Transverse colon (tissue), 4 donors: Measurements from ENCODE around the gene CDH15. TPM values are rescaled to one million over a fixed set of nuclear protein-coding genes. Genes with fewer than 3 reads are reported as not detected.

Experiments used
- DNase-seq: peaks from one replicate; pipeline ENCODE4 v3.0.0-alpha.2; 2019
- H3K27ac ChIP-seq, 4 donors: fragments of 200-600 bp; sonication (generic); 2 replicates each; pipeline ENCODE4 v1.5.1; 2016 to 2018; ENCODE audit warnings: inconsistent platforms in 4 of 4
- H3K27me3 ChIP-seq: fragments of 200-600 bp; sonication (generic); 2 replicates; pipeline ENCODE4 v1.5.1; 2017; ENCODE audit warnings: inconsistent platforms
- H3K36me3 ChIP-seq, 4 donors: fragments of 200-600 bp; sonication (generic); 2 replicates each; pipeline ENCODE4 v1.5.1; 2017 to 2019; ENCODE audit warnings: inconsistent platforms in 4 of 4
- H3K4me1 ChIP-seq, 4 donors: fragments of 200-600 bp; sonication (generic); 2 replicates each; pipeline ENCODE4 v1.5.1; 2017 to 2020; ENCODE audit warnings: inconsistent platforms in 4 of 4
- H3K4me3 ChIP-seq, 4 donors: fragments of 200-600 bp; sonication (generic); 1 replicate in 1 of 4; 2 replicates in 3 of 4; pipeline versions ENCODE4 v1.5.1 to v1.6.1; 2017 to 2019; ENCODE audit warnings: inconsistent platforms in 4 of 4
- H3K9me3 ChIP-seq, 2 donors: fragments of 200-600 bp; sonication (generic); 2 replicates each; pipeline ENCODE4 v1.5.1; 2017 to 2019; ENCODE audit warnings: inconsistent platforms in 2 of 2
- CTCF ChIP-seq, 5 experiments: fragments of 200-600 bp in 3 of 5; fragments of 450-650 bp in 2 of 5; sonication (generic) in 3 of 5; IDR thresholded peaks; 1 replicate in 2 of 5; 2 replicates in 3 of 5; pipeline ENCODE4 v1.5.1; 2016 to 2017; ENCODE audit warnings: antibody characterized with exemption in 5 of 5, inconsistent platforms in 3 of 5, mild to moderate bottlenecking in 2 of 5, moderate library complexity in 1 of 5
- EP300 ChIP-seq: sonication (generic); formaldehyde crosslinking; IDR thresholded peaks from one replicate; pipeline ENCODE4 v1.6.1; 2017; ENCODE audit warnings: antibody characterized with exemption, low read depth
- POLR2A ChIP-seq: fragments of 450-650 bp; IDR thresholded peaks from one replicate; pipeline ENCODE4 v1.6.1; 2016; ENCODE audit warnings: antibody characterized with exemption, mild to moderate bottlenecking, moderate library complexity
- POLR2AphosphoS5 ChIP-seq, 3 donors: sonication (generic); formaldehyde crosslinking; IDR thresholded peaks; one replicate each; pipeline ENCODE4 v1.6.1; 2016; ENCODE audit warnings: antibody characterized with exemption in 3 of 3
- WGBS, 2 donors: methylation state at CpG; one replicate each; pipeline ENCODE4 v1.1.5; 2018; ENCODE audit warnings: low coverage in 1 of 2; 5-methylcytosine and 5-hydroxymethylcytosine counted together
- in situ Hi-C, 4 donors: fragments of 200-750 bp; cut with MboI; loops; one replicate each; pipeline versions ENCODE4 v1.15.0 to v1.15.1; 2017; ENCODE audit warnings: low sequenced_read_pairs in 3 of 4, low pct_ligation_motif_present in 1 of 4, low pct_unique_long_range_greater_than_20kb in 1 of 4
- intact Hi-C: fragments of 100-400 bp; cut with DNase I; formaldehyde crosslinking; loops from one replicate; pipeline ENCODE4 v1.15.1; 2023; ENCODE audit warnings: low total_unique reads
- total RNA-seq, 4 donors: library from RNA; depleted of rRNA; stranded (reverse); fragments of >200 nt; gene quantifications; one replicate each; pipeline ENCODE4 v1.1.0, GENCODE V29; 2016

The CDH15 gene
- total RNA-seq, 4 donors from 2014 or later: not detected

GRCh38 chr16:89123831-89124100 is 47.8 kb upstream of the CDH15 start:
- H3K36me3 ChIP-seq: peaks cover 0 to 16% (median 2%) of the 10 kb centered on the region in 4 donors

DNA sequence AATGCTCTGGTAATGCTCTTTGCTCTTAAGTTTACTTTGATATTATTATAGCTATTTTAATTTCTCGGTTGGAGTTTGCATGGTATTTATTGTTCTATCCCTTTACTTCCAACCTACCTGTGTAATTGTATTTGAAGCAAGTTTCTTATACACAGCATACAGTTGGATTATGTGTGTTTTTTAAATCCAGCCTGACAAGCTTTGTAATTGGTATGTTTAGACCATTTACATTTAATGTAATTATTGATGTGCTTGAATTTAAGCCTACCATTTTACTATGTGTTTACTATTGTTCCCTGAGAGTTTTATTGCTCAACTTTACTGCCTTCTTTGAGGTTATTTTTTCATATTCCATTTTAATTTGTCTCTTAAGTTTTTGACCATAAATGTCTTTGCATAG is 42.2 kb upstream of the CDH15 start:
- Histone ChIP-seq H3K9me3 (peaks cover 0 to 4% of the 10 kb centered on the region in 2 donors), H3K27ac (no peak overlapping the region), H3K4me3 (no peak overlapping the region), H3K27me3 (no peaks in the 10 kb centered on the region), H3K4me1 (no peaks in the 10 kb centered on the region), H3K36me3 (peaks cover 0 to 13% (median 4%) of the 10 kb centered on the region in 4 donors)
- intact Hi-C loops (no loop called here), in situ Hi-C loops (no loop called here)
- TF ChIP-seq EP300 (no peak), POLR2AphosphoS5 (IDR thresholded peaks at IDR 0.05) (no peak), CTCF (IDR thresholded peaks at IDR 0.05) (no peak), POLR2A (no peak)
- WGBS, 2 donors: 95 to 100% methylated on average over 1 of the region's 1 CpG
- no peak for DNase-seq

More at GRCh38 chr16:89123831-89124100, 47.8 kb upstream of the CDH15 start:
- no peak for DNase-seq
- TF ChIP-seq EP300 (no peak), POLR2AphosphoS5 (IDR thresholded peaks at IDR 0.05) (no peak), POLR2A (no peak), CTCF (IDR thresholded peaks at IDR 0.05) (no peak)
- Histone ChIP-seq H3K4me1 (peaks cover 0 to 14% (median 2%) of the 10 kb centered on the region in 4 donors), H3K4me3 (no peak overlapping the region), H3K9me3 (no peaks in the 10 kb centered on the region), H3K27ac (no peak overlapping the region), H3K27me3 (no peaks in the 10 kb centered on the region)
- intact Hi-C loops: no loop called here
- in situ Hi-C loops: no loop called here
- 95% methylated on average over 12 of the region's 12 CpGs; no CpG with 5 or more reads in 1 of the 2 donors for WGBS, 2 donors

- Histone ChIP-seq H3K4me1 (no peaks in the 10 kb centered on the region), H3K27ac (no peak overlapping the region), H3K4me3 (no peak overlapping the region), H3K9me3 (peaks cover 0 to 4% of the 10 kb centered on the region in 2 donors), H3K27me3 (no peaks in the 10 kb centered on the region), H3K36me3 (peaks cover 0 to 17% (median 5%) of the 10 kb centered on the region in 4 donors)
- intact Hi-C loops: no loop called here
- 98 to 100% methylated on average over 3 to 5 of the region's 5 CpGs for WGBS, 2 donors
- TF ChIP-seq CTCF (IDR thresholded peaks at IDR 0.05) (no peak), EP300 (no peak), POLR2A (no peak), POLR2AphosphoS5 (IDR thresholded peaks at IDR 0.05) (no peak)
- in situ Hi-C loops: no loop called here
- no peak for DNase-seq
Measured at GRCh38 chr16:89130448-89130847, 41.1 kb upstream of the CDH15 start.

GRCh38 chr16:89131783-89132182 is 39.8 kb upstream of the CDH15 start:
- H3K27me3 ChIP-seq: no peaks in the 10 kb centered on the region
- in situ Hi-C loops (no loop called here), intact Hi-C loops (no loop called here)
- peaks cover 0 to 4% of the 10 kb centered on the region in 2 donors for H3K9me3 ChIP-seq
- no peak for TF ChIP-seq CTCF (IDR thresholded peaks at IDR 0.05)
- TF ChIP-seq POLR2AphosphoS5 (IDR thresholded peaks at IDR 0.05): no peak
- no peak for TF ChIP-seq EP300
- no peak for TF ChIP-seq POLR2A
- no peak overlapping the region for H3K27ac ChIP-seq
- no peak overlapping the region for H3K4me3 ChIP-seq
- no peak for DNase-seq
- WGBS, 2 donors: 89 to 91% methylated on average over 6 to 14 of the region's 17 CpGs
- no peaks in the 10 kb centered on the region for H3K4me1 ChIP-seq
- peaks cover 0 to 15% (median 6%) of the 10 kb centered on the region in 4 donors for H3K36me3 ChIP-seq
